ENCODE results near the gene METTL4.
A peak's percentile ranks its signal among the peaks of the same experiment; 100 is the strongest.
"Not testable (repeated sequence)": the region's sequence is repeated elsewhere in the genome, so short reads cannot be mapped to it uniquely, and the experiment has no call there.

The METTL4 gene

DNA sequence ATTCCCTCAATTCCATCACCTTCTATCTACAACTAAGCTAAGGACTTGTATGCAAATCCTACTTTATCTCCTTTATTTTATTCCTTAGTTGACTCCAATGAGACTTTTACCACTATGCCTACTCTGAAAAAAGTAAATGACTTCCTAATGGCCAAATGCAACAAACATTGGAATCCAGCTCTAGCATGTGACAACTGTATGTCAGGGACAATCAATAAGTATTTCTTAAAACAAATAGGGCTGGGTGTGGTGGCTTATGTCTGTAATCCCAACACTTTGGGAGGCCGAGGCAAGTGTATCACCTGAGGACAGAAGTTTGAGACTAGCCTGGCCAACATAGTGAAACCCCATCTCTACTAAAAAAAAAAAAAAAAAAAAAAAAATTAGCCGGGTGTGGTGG lies 21.8 kb downstream of the METTL4 start:
- H3K36me3 ChIP-seq (ENCODE audit: control insufficient read depth in 4 of 4, insufficient read depth in 4 of 4, low read length in 3 of 4), result peaks cover 0 to 8% (median under 1%) of the 10 kb centered on the region in 4 experiments
- no peak overlapping the region for H3K27ac ChIP-seq (ENCODE audit: insufficient read depth in 1 of 2, low read depth in 1 of 2, low read length in 2 of 2, poor library complexity in 1 of 2, severe bottlenecking in 2 of 2)
- H3K9me3 ChIP-seq (ENCODE audit: control extremely low read depth in 1 of 5, control insufficient read depth in 4 of 5, insufficient read depth in 2 of 5, low read depth in 1 of 5, low read length in 4 of 5), result no peaks in the 10 kb centered on the region
- no peak overlapping the region for H3K4me3 ChIP-seq (ENCODE audit: control insufficient read depth in 1 of 7, extremely low read depth in 1 of 7, insufficient read depth in 4 of 7, low read depth in 2 of 7, low read length in 6 of 7)
- ChIA-PET POLR2A (interaction anchor here (0.7 kb wide), 1 partner anchor 1653 kb away, joined by 4 read pairs; no protein-coding TSS in a partner anchor), CTCF (interaction anchor here (1.8 kb wide), 1 partner anchor 1685 kb away, joined by 3 read pairs; no protein-coding TSS in a partner anchor)
- WGBS (ENCODE audit: insufficient coverage), result no CpG with 5 or more reads among the region's 2 CpGs
- no peaks in the 10 kb centered on the region for H3K27me3 ChIP-seq (replicated peaks in 2 of 5; ENCODE audit: control insufficient read depth in 4 of 5, insufficient read depth in 5 of 5, low read length in 4 of 5)
- no peaks in the 10 kb centered on the region for H3K4me1 ChIP-seq (ENCODE audit: control extremely low read depth in 1 of 4, control insufficient read depth in 4 of 4, insufficient read depth in 4 of 4, low read length in 3 of 4)
- DNase-seq, result no peak

DNA sequence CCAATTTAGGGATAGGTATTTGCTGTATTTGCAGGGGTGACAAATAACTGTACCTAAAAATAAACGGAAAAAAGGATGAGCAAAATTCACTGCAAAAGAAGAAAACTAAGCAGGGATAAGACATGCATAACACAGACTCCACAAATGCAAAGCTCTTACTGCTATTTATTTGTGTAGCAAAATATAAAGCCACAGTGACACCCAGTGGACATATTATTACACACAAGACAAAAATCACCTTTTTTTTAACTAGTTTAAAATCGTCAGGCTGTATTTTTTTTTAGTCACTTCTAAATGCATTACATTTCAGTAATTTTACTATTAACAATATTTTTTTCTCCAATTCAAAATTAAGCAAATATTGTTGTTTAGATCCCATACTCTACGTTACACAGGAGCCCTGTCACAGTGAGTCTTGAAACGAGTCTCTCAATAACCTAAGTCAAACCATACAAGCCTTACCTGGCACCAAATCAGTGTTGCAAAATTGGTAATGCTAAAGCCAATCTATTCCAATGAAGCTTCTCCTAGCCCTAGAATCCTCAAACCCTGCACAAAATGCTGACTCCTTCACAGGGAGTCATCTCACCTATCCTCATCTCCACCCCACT lies 23.7 kb downstream of the METTL4 start:
- WGBS (ENCODE audit: insufficient coverage), result 100% methylated on average over 2 of the region's 4 CpGs
- no peak overlapping the region for H3K27ac ChIP-seq (ENCODE audit: insufficient read depth in 1 of 2, low read depth in 1 of 2, low read length in 2 of 2, poor library complexity in 1 of 2, severe bottlenecking in 2 of 2)
- H3K36me3 ChIP-seq (ENCODE audit: control insufficient read depth in 4 of 4, insufficient read depth in 4 of 4, low read length in 3 of 4), result peaks cover 0 to 5% (median under 1%) of the 10 kb centered on the region in 4 experiments
- peak; percentile 46 to 78 (median 73) for DNase-seq
- no peaks in the 10 kb centered on the region for H3K27me3 ChIP-seq (replicated peaks in 2 of 5; ENCODE audit: control insufficient read depth in 4 of 5, insufficient read depth in 5 of 5, low read length in 4 of 5)
- ChIA-PET POLR2A (no interaction called here), CTCF (interaction anchor here (0.6 to 2.8 kb wide), 12 partner anchors 9 to 1686 kb away, joined by 3 to 9 read pairs (median 4); no protein-coding TSS in a partner anchor)
- no peak overlapping the region for H3K4me3 ChIP-seq (ENCODE audit: control insufficient read depth in 1 of 7, extremely low read depth in 1 of 7, insufficient read depth in 4 of 7, low read depth in 2 of 7, low read length in 6 of 7)
- no peaks in the 10 kb centered on the region for H3K9me3 ChIP-seq (ENCODE audit: control extremely low read depth in 1 of 5, control insufficient read depth in 4 of 5, insufficient read depth in 2 of 5, low read depth in 1 of 5, low read length in 4 of 5)
- H3K4me1 ChIP-seq (ENCODE audit: control extremely low read depth in 1 of 4, control insufficient read depth in 4 of 4, insufficient read depth in 4 of 4, low read length in 3 of 4), result no peaks in the 10 kb centered on the region

DNA sequence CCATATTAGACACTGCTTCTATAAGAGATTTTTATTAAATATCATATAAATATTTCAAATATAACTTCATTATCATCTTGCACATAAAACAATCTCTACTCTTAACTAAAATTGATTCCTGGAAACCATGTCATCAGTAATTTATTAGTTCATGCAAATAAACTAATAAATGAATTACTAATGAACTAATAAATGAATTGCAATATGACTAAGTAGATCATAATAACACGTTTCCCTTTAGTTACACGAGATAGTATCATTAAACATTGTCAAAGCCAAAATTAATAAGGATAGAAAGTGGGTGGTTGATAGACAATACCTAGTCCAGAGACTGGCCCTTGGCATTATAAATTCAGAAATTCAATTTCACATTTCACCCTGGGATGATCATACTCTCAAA lies 26.1 kb downstream of the METTL4 start:
- peaks cover 0 to 5% (median under 1%) of the 10 kb centered on the region in 4 experiments for H3K36me3 ChIP-seq (ENCODE audit: control insufficient read depth in 4 of 4, insufficient read depth in 4 of 4, low read length in 3 of 4)
- H3K9me3 ChIP-seq (ENCODE audit: control extremely low read depth in 1 of 5, control insufficient read depth in 4 of 5, insufficient read depth in 2 of 5, low read depth in 1 of 5, low read length in 4 of 5), result no peaks in the 10 kb centered on the region
- DNase-seq, result no peak
- H3K27me3 ChIP-seq (replicated peaks in 2 of 5; ENCODE audit: control insufficient read depth in 4 of 5, insufficient read depth in 5 of 5, low read length in 4 of 5), result no peaks in the 10 kb centered on the region
- H3K27ac ChIP-seq (ENCODE audit: insufficient read depth in 1 of 2, low read depth in 1 of 2, low read length in 2 of 2, poor library complexity in 1 of 2, severe bottlenecking in 2 of 2), result no peak overlapping the region
- POLR2A ChIA-PET, result no interaction called here
- no peaks in the 10 kb centered on the region for H3K4me1 ChIP-seq (ENCODE audit: control extremely low read depth in 1 of 4, control insufficient read depth in 4 of 4, insufficient read depth in 4 of 4, low read length in 3 of 4)
- no peak overlapping the region for H3K4me3 ChIP-seq (ENCODE audit: control insufficient read depth in 1 of 7, extremely low read depth in 1 of 7, insufficient read depth in 4 of 7, low read depth in 2 of 7, low read length in 6 of 7)
- CTCF ChIA-PET, result no interaction called here
- no CpG with 5 or more reads among the region's 2 CpGs for WGBS (ENCODE audit: insufficient coverage)

DNA sequence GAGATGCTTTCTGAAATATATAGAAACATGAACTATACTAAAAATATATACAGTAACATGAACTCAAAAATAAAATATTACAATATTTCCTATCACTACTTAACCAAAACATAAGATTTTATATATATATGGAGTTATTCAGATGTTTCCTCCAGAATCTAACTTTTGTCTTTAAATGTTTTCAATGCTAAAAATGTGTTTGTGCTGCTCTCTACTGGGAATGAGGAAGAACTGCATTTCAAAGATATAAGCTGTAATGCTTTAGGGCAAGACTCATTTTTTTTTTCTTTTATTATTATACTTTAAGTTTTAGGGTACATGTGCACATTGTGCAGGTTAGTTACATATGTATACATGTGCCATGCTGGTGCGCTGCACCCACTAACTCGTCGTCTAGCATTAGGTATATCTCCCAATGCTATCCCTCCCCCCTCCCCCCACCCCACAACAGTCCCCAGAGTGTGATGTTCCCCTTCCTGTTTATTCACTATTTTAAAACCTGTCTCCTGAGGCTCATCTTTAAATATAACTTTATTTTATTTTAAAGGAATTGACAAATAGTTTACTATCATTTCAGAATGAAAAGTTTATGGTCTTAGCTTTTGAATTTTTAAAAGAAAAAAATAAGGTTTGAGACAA lies 29.3 kb downstream of the METTL4 start:
- not testable (repeated sequence) for H3K4me1 ChIP-seq (ENCODE audit: control extremely low read depth in 1 of 4, control insufficient read depth in 4 of 4, insufficient read depth in 4 of 4, low read length in 3 of 4); H3K9me3 ChIP-seq (ENCODE audit: control extremely low read depth in 1 of 5, control insufficient read depth in 4 of 5, insufficient read depth in 2 of 5, low read depth in 1 of 5, low read length in 4 of 5); H3K4me3 ChIP-seq (ENCODE audit: control insufficient read depth in 1 of 7, extremely low read depth in 1 of 7, insufficient read depth in 4 of 7, low read depth in 2 of 7, low read length in 6 of 7); H3K36me3 ChIP-seq (ENCODE audit: control insufficient read depth in 4 of 4, insufficient read depth in 4 of 4, low read length in 3 of 4); H3K27me3 ChIP-seq (replicated peaks in 2 of 5; ENCODE audit: control insufficient read depth in 4 of 5, insufficient read depth in 5 of 5, low read length in 4 of 5); H3K27ac ChIP-seq (ENCODE audit: insufficient read depth in 1 of 2, low read depth in 1 of 2, low read length in 2 of 2, poor library complexity in 1 of 2, severe bottlenecking in 2 of 2)
- no CpG with 5 or more reads among the region's 3 CpGs for WGBS (ENCODE audit: insufficient coverage)
- DNase-seq, result peak; percentile 29 to 60 (median 56)
- CTCF ChIA-PET, result interaction anchor here (0.7 to 2.4 kb wide), 10 partner anchors 15 to 1678 kb away, joined by 3 to 11 read pairs (median 4); no protein-coding TSS in a partner anchor
- POLR2A ChIA-PET, result interaction anchor here (0.7 kb wide), 1 partner anchor 48 kb away, joined by 4 read pairs; no protein-coding TSS in a partner anchor

DNA sequence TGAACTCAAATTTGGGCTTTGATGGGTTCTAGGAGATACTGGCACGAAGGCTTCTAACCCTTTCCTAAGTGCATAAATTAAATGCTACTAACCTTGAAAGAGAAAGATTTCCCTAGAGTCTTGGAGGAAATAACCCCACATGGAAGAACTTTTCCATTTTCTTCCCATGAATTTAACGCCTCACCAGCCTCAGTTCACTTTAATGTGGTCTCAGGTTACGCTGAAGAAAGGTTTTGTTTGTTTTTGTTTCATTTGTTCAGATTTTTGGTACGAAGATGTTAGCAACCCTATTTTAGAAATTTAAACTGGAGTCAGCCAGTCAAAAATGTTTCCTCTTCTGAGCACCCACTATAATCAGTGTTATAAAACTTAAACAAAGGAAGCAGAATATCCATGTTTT lies 30.7 kb downstream of the METTL4 start:
- no peaks in the 10 kb centered on the region for H3K9me3 ChIP-seq (ENCODE audit: control extremely low read depth in 1 of 5, control insufficient read depth in 4 of 5, insufficient read depth in 2 of 5, low read depth in 1 of 5, low read length in 4 of 5)
- peaks cover 0 to 2% (median under 1%) of the 10 kb centered on the region in 4 experiments for H3K36me3 ChIP-seq (ENCODE audit: control insufficient read depth in 4 of 4, insufficient read depth in 4 of 4, low read length in 3 of 4)
- no peak overlapping the region for H3K27ac ChIP-seq (ENCODE audit: insufficient read depth in 1 of 2, low read depth in 1 of 2, low read length in 2 of 2, poor library complexity in 1 of 2, severe bottlenecking in 2 of 2)
- WGBS (ENCODE audit: insufficient coverage), result 100% methylated on average over 1 of the region's 4 CpGs
- POLR2A ChIA-PET, result no interaction called here
- H3K4me1 ChIP-seq (ENCODE audit: control extremely low read depth in 1 of 4, control insufficient read depth in 4 of 4, insufficient read depth in 4 of 4, low read length in 3 of 4), result no peaks in the 10 kb centered on the region
- no peaks in the 10 kb centered on the region for H3K27me3 ChIP-seq (replicated peaks in 2 of 5; ENCODE audit: control insufficient read depth in 4 of 5, insufficient read depth in 5 of 5, low read length in 4 of 5)
- no peak for DNase-seq
- CTCF ChIA-PET, result interaction anchor here (1.0 to 1.9 kb wide), 3 partner anchors 436 to 1676 kb away, joined by 3 to 11 read pairs (median 5); no protein-coding TSS in a partner anchor
- H3K4me3 ChIP-seq (ENCODE audit: control insufficient read depth in 1 of 7, extremely low read depth in 1 of 7, insufficient read depth in 4 of 7, low read depth in 2 of 7, low read length in 6 of 7), result no peak overlapping the region

DNA sequence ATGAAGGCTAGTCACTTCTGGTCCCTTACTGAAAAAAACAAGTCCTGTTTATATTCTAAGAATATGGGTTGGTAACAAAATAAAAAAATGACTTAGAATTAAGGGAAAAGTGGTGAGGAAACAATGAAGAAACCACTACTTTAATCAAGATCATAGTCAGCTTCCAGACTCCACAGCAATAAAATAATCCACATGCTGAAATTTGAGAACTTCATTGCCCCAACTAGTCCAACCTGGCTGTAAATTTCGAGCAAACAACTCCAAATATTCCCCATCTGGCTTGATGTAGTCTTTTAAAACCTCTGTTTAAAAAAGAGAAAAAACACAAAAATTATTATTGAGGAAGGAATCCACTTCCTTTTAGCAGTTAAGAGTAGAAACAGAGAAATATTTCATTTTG lies 32.5 kb downstream of the METTL4 start:
- no peaks in the 10 kb centered on the region for H3K4me1 ChIP-seq (ENCODE audit: control extremely low read depth in 1 of 4, control insufficient read depth in 4 of 4, insufficient read depth in 4 of 4, low read length in 3 of 4)
- peaks cover 0 to 2% (median under 1%) of the 10 kb centered on the region in 4 experiments for H3K36me3 ChIP-seq (ENCODE audit: control insufficient read depth in 4 of 4, insufficient read depth in 4 of 4, low read length in 3 of 4)
- no peak overlapping the region for H3K27ac ChIP-seq (ENCODE audit: insufficient read depth in 1 of 2, low read depth in 1 of 2, low read length in 2 of 2, poor library complexity in 1 of 2, severe bottlenecking in 2 of 2)
- ChIA-PET CTCF (no interaction called here), POLR2A (no interaction called here)
- H3K9me3 ChIP-seq (ENCODE audit: control extremely low read depth in 1 of 5, control insufficient read depth in 4 of 5, insufficient read depth in 2 of 5, low read depth in 1 of 5, low read length in 4 of 5), result no peaks in the 10 kb centered on the region
- DNase-seq, result no peak
- H3K4me3 ChIP-seq (ENCODE audit: control insufficient read depth in 1 of 7, extremely low read depth in 1 of 7, insufficient read depth in 4 of 7, low read depth in 2 of 7, low read length in 6 of 7), result no peak overlapping the region
- no peaks in the 10 kb centered on the region for H3K27me3 ChIP-seq (replicated peaks in 2 of 5; ENCODE audit: control insufficient read depth in 4 of 5, insufficient read depth in 5 of 5, low read length in 4 of 5)
- WGBS (ENCODE audit: insufficient coverage), result no CpG with 5 or more reads among the region's 1 CpG

DNA sequence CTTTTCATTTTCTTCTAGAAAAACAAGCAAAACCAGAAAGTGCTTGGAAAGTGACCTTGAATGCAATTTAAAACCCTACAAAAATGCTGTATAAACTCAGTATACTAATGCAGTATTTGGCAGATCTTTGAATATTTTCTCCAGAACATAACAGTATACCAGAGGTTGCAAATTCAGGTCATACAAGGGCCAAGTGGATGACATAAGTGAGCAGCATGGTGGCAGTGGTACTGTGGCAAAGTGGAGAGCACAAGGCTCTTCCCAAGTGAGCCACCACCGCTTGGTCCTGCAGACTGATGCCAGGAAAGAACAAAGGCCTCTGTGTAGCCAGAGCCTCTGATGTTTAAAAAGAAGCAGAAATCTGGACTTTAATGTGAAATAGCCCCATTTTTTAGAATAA lies 33.1 kb downstream of the METTL4 start:
- POLR2A ChIA-PET, result no interaction called here
- WGBS (ENCODE audit: insufficient coverage), result no CpG with 5 or more reads among the region's 1 CpG
- Histone ChIP-seq H3K4me3 (ENCODE audit: control insufficient read depth in 1 of 7, extremely low read depth in 1 of 7, insufficient read depth in 4 of 7, low read depth in 2 of 7, low read length in 6 of 7) (no peak overlapping the region), H3K4me1 (ENCODE audit: control extremely low read depth in 1 of 4, control insufficient read depth in 4 of 4, insufficient read depth in 4 of 4, low read length in 3 of 4) (no peaks in the 10 kb centered on the region), H3K9me3 (ENCODE audit: control extremely low read depth in 1 of 5, control insufficient read depth in 4 of 5, insufficient read depth in 2 of 5, low read depth in 1 of 5, low read length in 4 of 5) (no peaks in the 10 kb centered on the region), H3K27me3 (replicated peaks in 2 of 5; ENCODE audit: control insufficient read depth in 4 of 5, insufficient read depth in 5 of 5, low read length in 4 of 5) (no peaks in the 10 kb centered on the region), H3K36me3 (ENCODE audit: control insufficient read depth in 4 of 4, insufficient read depth in 4 of 4, low read length in 3 of 4) (peaks cover 0 to 2% (median under 1%) of the 10 kb centered on the region in 4 experiments), H3K27ac (ENCODE audit: insufficient read depth in 1 of 2, low read depth in 1 of 2, low read length in 2 of 2, poor library complexity in 1 of 2, severe bottlenecking in 2 of 2) (no peak overlapping the region)
- CTCF ChIA-PET, result no interaction called here
- no peak for DNase-seq
